GM23338 (cell line): ENCODE data around the gene PLA1A. TPM values are rescaled to one million over a fixed set of nuclear protein-coding genes. Genes with fewer than 3 reads are reported as not detected.

ENCODE experiments used
- ATAC-seq: fragments of 200-7000 bp; cut with Tn5 transposase; 3 replicates; pipeline ENCODE4 v1.9.1; 2020
- DNase-seq: peaks from one replicate; pipeline ENCODE4 v3.0.0-alpha.2; 2015; ENCODE audit warnings: low spot score
- H2AFZ ChIP-seq: fragments of 200-600 bp; sonication (generic); 2 replicates; pipeline ENCODE4 v1.8.0; 2016; ENCODE audit warnings: antibody characterized with exemption, mild to moderate bottlenecking, moderate library complexity
- H3F3A ChIP-seq: fragments of 200-600 bp; sonication (generic); replicated peaks from 2 replicates; pipeline ENCODE4 v1.8.0; 2017; ENCODE audit warnings: antibody characterized with exemption, mixed run types, low read depth
- H3K27ac ChIP-seq: fragments of 200-600 bp; sonication (generic); 2 replicates; pipeline ENCODE4 v1.6.1; 2016; ENCODE audit warnings: low read depth
- H3K27me3 ChIP-seq: fragments of 200-600 bp; sonication (generic); 2 replicates; pipeline ENCODE4 v1.8.0; 2016; ENCODE audit warnings: mild to moderate bottlenecking, mixed run types, moderate library complexity; ENCODE audit not compliant: insufficient read depth
- H3K36me3 ChIP-seq: fragments of 200-600 bp; sonication (generic); 2 replicates; pipeline ENCODE4 v1.8.0; 2016; ENCODE audit warnings: mild to moderate bottlenecking; ENCODE audit not compliant: insufficient read depth
- H3K4me1 ChIP-seq: fragments of 200-600 bp; sonication (generic); 2 replicates; pipeline ENCODE4 v1.8.0; 2016; ENCODE audit warnings: mild to moderate bottlenecking, moderate library complexity; ENCODE audit not compliant: insufficient read depth
- H3K4me2 ChIP-seq: fragments of 200-600 bp; sonication (generic); 2 replicates; pipeline ENCODE4 v1.7.1; 2017; ENCODE audit warnings: mixed run types
- H3K4me3 ChIP-seq: fragments of 200-600 bp; sonication (generic); 2 replicates; pipeline ENCODE4 v1.6.1; 2016; ENCODE audit warnings: mixed run types
- H3K79me2 ChIP-seq: fragments of 200-600 bp; sonication (generic); replicated peaks from 2 replicates; pipeline ENCODE4 v1.8.0; 2017; ENCODE audit warnings: mild to moderate bottlenecking; ENCODE audit not compliant: insufficient read depth
- H3K9me2 ChIP-seq: fragments of 200-600 bp; sonication (generic); 2 replicates; pipeline ENCODE4 v1.8.0; 2017; ENCODE audit not compliant: insufficient read depth
- H4K20me1 ChIP-seq: fragments of 200-600 bp; sonication (generic); replicated peaks from 2 replicates; pipeline ENCODE4 v1.8.0; 2017; ENCODE audit warnings: mild to moderate bottlenecking; ENCODE audit not compliant: insufficient read depth
- H3K27ac Mint-ChIP-seq: 2 replicates; pipeline ENCODE4 v1.8.0; 2020; ENCODE audit warnings: inconsistent platforms, mild to moderate bottlenecking, moderate library complexity, mixed read lengths
- H3K27me3 Mint-ChIP-seq: 3 replicates; pipeline ENCODE4 v1.8.0; 2022; ENCODE audit warnings: low read depth, mild to moderate bottlenecking, moderate library complexity, mixed read lengths, inconsistent platforms; ENCODE audit not compliant: insufficient read depth, poor library complexity
- H3K36me3 Mint-ChIP-seq: 3 replicates; pipeline ENCODE4 v1.8.0; 2021; ENCODE audit warnings: low read depth, mild to moderate bottlenecking, inconsistent platforms, moderate library complexity, mixed read lengths
- H3K4me1 Mint-ChIP-seq: 3 replicates; pipeline ENCODE4 v1.8.0; 2020; ENCODE audit warnings: mild to moderate bottlenecking, inconsistent platforms, mixed read lengths
- H3K4me3 Mint-ChIP-seq: 3 replicates; pipeline ENCODE4 v1.8.0; 2021; ENCODE audit warnings: moderate library complexity, mild to moderate bottlenecking, inconsistent platforms, mixed read lengths
- H3K9me3 Mint-ChIP-seq: 3 replicates; pipeline ENCODE4 v1.8.0; 2020; ENCODE audit warnings: moderate library complexity, mild to moderate bottlenecking, inconsistent platforms, mixed read lengths
- CTCF ChIP-seq, 2 experiments: fragments of 200-600 bp in 1 of 2; sonication (generic) in 1 of 2; conservative IDR thresholded peaks; 2 replicates each; pipeline versions ENCODE4 v1.5.1 to v1.6.1; 2016 to 2017; ENCODE audit warnings: antibody characterized with exemption in 2 of 2, low read depth in 2 of 2, mild to moderate bottlenecking in 2 of 2, moderate library complexity in 1 of 2
- ETS1 ChIP-seq: IDR thresholded peaks from 2 replicates; pipeline ENCODE4 v1.6.1; 2016; ENCODE audit warnings: antibody characterized with exemption
- EZH2 ChIP-seq: fragments of 200-600 bp; sonication (generic); IDR thresholded peaks from one replicate; pipeline ENCODE4 v1.8.0; 2017; ENCODE audit warnings: antibody characterized with exemption, mild to moderate bottlenecking, low read depth; ENCODE audit not compliant: unreplicated experiment
- EZH2phosphoT487 ChIP-seq: fragments of 200-600 bp; sonication (generic); IDR thresholded peaks from one replicate; pipeline ENCODE4 v1.8.1; 2018; ENCODE audit warnings: antibody characterized with exemption; ENCODE audit not compliant: unreplicated experiment
- JUNB ChIP-seq: IDR thresholded peaks from one replicate; pipeline ENCODE4 v1.6.1; 2016; ENCODE audit warnings: antibody characterized with exemption; ENCODE audit not compliant: unreplicated experiment
- NANOG ChIP-seq: IDR thresholded peaks from 2 replicates; pipeline ENCODE4 v1.6.1; 2016; ENCODE audit warnings: antibody characterized with exemption, borderline replicate concordance
- REST ChIP-seq: IDR thresholded peaks from one replicate; pipeline ENCODE4 v1.6.1; 2018; ENCODE audit warnings: antibody characterized with exemption; ENCODE audit not compliant: unreplicated experiment
- ZNF331 ChIP-seq: fragments of 250-450 bp; sonication (Bioruptor Pico); IDR thresholded peaks from 2 replicates; pipeline ENCODE4 v1.5.0; 2020; ENCODE audit warnings: low read depth, mild to moderate bottlenecking, moderate library complexity
- polyA plus RNA-seq: library from polyadenylated mRNA; unstranded; fragments of >200 nt; fragmentation: Nextera tagmentation; extraction: Ambion mirVana; gene quantifications from 2 replicates; pipeline ENCODE4 v1.2.1, GENCODE V29; 2016
- total RNA-seq: library from RNA; depleted of rRNA; stranded (reverse); fragments of >200 nt; shearing (Covaris generic); gene quantifications from 2 replicates; pipeline ENCODE4 v1.2.3, GENCODE V29; 2014

PLA1A gene
- total and polyA plus RNA-seq, 2 experiments from 2014 or later: not detected

- no peaks in the 10 kb centered on the region for H4K20me1 ChIP-seq
- DNase-seq: no peak
- Mint-ChIP-seq H3K9me3 (no peaks in the 10 kb centered on the region), H3K27me3 (peaks cover 4% of the 10 kb centered on the region), H3K36me3 (no peaks in the 10 kb centered on the region), H3K27ac (no peak overlapping the region), H3K4me1 (peaks cover 18% of the 10 kb centered on the region), H3K4me3 (no peak overlapping the region)
- no peaks in the 10 kb centered on the region for H3K9me2 ChIP-seq
- no peaks in the 10 kb centered on the region for H3K79me2 ChIP-seq
- no peak for ATAC-seq
- no peaks in the 10 kb centered on the region for H3K4me1 ChIP-seq
- H3K27me3 ChIP-seq: no peaks in the 10 kb centered on the region
- no peak overlapping the region for H2AFZ ChIP-seq
- H3K4me3 ChIP-seq: no peak overlapping the region
- TF ChIP-seq EZH2: no peak
- no peak for TF ChIP-seq ZNF331
- no peak for TF ChIP-seq ETS1
- no peak for TF ChIP-seq CTCF (conservative IDR thresholded peaks at IDR 0.05; ENCODE audit: low read depth in 2 of 2)
- no peak for TF ChIP-seq NANOG
- TF ChIP-seq EZH2phosphoT487: no peak
- no peak for TF ChIP-seq REST
- TF ChIP-seq JUNB: no peak
- no peaks in the 10 kb centered on the region for H3F3A ChIP-seq
- no peak overlapping the region for H3K27ac ChIP-seq
- no peaks in the 10 kb centered on the region for H3K36me3 ChIP-seq
- no peak overlapping the region for H3K4me2 ChIP-seq
Measured at GRCh38 chr3:119624002-119624720, 26.5 kb downstream of the PLA1A start.
